Measurements from ENCODE around the gene PLK2.

GRCh38 chr5:58493141-58493540, 33.3 kb upstream of the PLK2 start:
- no peak for TF ChIP-seq POLR2A (IDR thresholded peaks at IDR 0.05)
- TF ChIP-seq POLR2AphosphoS5 (IDR thresholded peaks at IDR 0.05) = no peak
- no peak for TF ChIP-seq CTCF (IDR thresholded peaks at IDR 0.05)
